ENCODE results near the gene TMIGD1.

- no peak for TF ChIP-seq JUN (IDR thresholded peaks at IDR 0.05; ENCODE audit: borderline replicate concordance, insufficient read depth, insufficient read length, low read depth)
- TF ChIP-seq EZH2 (IDR thresholded peaks at IDR 0.05; ENCODE audit: borderline replicate concordance, low read depth, low read length, severe bottlenecking) = no peak
- no peak for TF ChIP-seq CTCF (IDR thresholded peaks at IDR 0.05; ENCODE audit: extremely low read depth in 1 of 2, insufficient read depth in 1 of 2, low read depth in 1 of 2, low read length in 2 of 2)
- no peak for TF ChIP-seq MAX (IDR thresholded peaks at IDR 0.05; ENCODE audit: insufficient read depth, insufficient read length)
- TF ChIP-seq POLR2AphosphoS5 (IDR thresholded peaks at IDR 0.05; ENCODE audit: insufficient read depth, low read depth, low read length) = no peak
These were observed 26.4 kb upstream of the TMIGD1 start for GRCh38 chr17:30360086-30360808.
